ENCODE results near the gene MGP.

MGP gene

GRCh38 chr12:14903386-14904098 lies 17.9 kb upstream of the MGP start:
- no peaks in the 10 kb centered on the region for H3K27me3 ChIP-seq (ENCODE audit: insufficient read depth, low read length)

GRCh38 chr12:14902465-14902864 lies 16.8 kb upstream of the MGP start:
- Histone ChIP-seq H2AFZ (ENCODE audit: low read length, unreplicated experiment) (peak overlapping the region; percentile 40), H3K27ac (ENCODE audit: low read depth, low read length) (no peak overlapping the region), H3K27me3 (ENCODE audit: insufficient read depth, low read length) (no peaks in the 10 kb centered on the region), H3K79me2 (ENCODE audit: control insufficient read depth, insufficient read depth, low read length, unreplicated experiment) (no peaks in the 10 kb centered on the region), H3K4me3 (ENCODE audit: low read depth, low read length) (peak overlapping the region; percentile 30; the same call in 1 of the 2 replicates), H3K4me1 (ENCODE audit: control insufficient read depth, insufficient read depth, low read length, unreplicated experiment) (peaks cover 3% of the 10 kb centered on the region), H3K36me3 (ENCODE audit: insufficient read depth, low read length) (no peaks in the 10 kb centered on the region)

More at GRCh38 chr12:14903386-14904098, 17.9 kb upstream of the MGP start:
- H3K4me3 ChIP-seq (ENCODE audit: low read depth, low read length), result no peak overlapping the region
- H3K79me2 ChIP-seq (ENCODE audit: control insufficient read depth, insufficient read depth, low read length, unreplicated experiment), result no peaks in the 10 kb centered on the region
- no peak overlapping the region for H3K27ac ChIP-seq (ENCODE audit: low read depth, low read length)
- peaks cover 3% of the 10 kb centered on the region for H3K4me1 ChIP-seq (ENCODE audit: control insufficient read depth, insufficient read depth, low read length, unreplicated experiment)
- no peak overlapping the region for H2AFZ ChIP-seq (ENCODE audit: low read length, unreplicated experiment)
- no peaks in the 10 kb centered on the region for H3K36me3 ChIP-seq (ENCODE audit: insufficient read depth, low read length)

- Histone ChIP-seq H3K4me3 (ENCODE audit: low read depth, low read length) (no peak overlapping the region), H3K27ac (ENCODE audit: low read depth, low read length) (no peak overlapping the region), H2AFZ (ENCODE audit: low read length, unreplicated experiment) (no peak overlapping the region), H3K27me3 (ENCODE audit: insufficient read depth, low read length) (no peaks in the 10 kb centered on the region), H3K79me2 (ENCODE audit: control insufficient read depth, insufficient read depth, low read length, unreplicated experiment) (no peaks in the 10 kb centered on the region), H3K4me1 (ENCODE audit: control insufficient read depth, insufficient read depth, low read length, unreplicated experiment) (peaks cover 14% of the 10 kb centered on the region), H3K36me3 (ENCODE audit: insufficient read depth, low read length) (no peaks in the 10 kb centered on the region)
Measured at GRCh38 chr12:14901228-14901562, 15.5 kb upstream of the MGP start.

- H3K4me1 ChIP-seq (ENCODE audit: control insufficient read depth, insufficient read depth, low read length, unreplicated experiment), result peaks cover 15% of the 10 kb centered on the region
- no peak overlapping the region for H2AFZ ChIP-seq (ENCODE audit: low read length, unreplicated experiment)
- no peak overlapping the region for H3K4me3 ChIP-seq (ENCODE audit: low read depth, low read length)
- no peak overlapping the region for H3K27ac ChIP-seq (ENCODE audit: low read depth, low read length)
- no peaks in the 10 kb centered on the region for H3K27me3 ChIP-seq (ENCODE audit: insufficient read depth, low read length)
- no peaks in the 10 kb centered on the region for H3K79me2 ChIP-seq (ENCODE audit: control insufficient read depth, insufficient read depth, low read length, unreplicated experiment)
- H3K36me3 ChIP-seq (ENCODE audit: insufficient read depth, low read length), result no peaks in the 10 kb centered on the region
Measured at GRCh38 chr12:14900521-14901227, 15.0 kb upstream of the MGP start.

- H3K79me2 ChIP-seq (ENCODE audit: control insufficient read depth, insufficient read depth, low read length, unreplicated experiment), result no peaks in the 10 kb centered on the region
- peak overlapping the region; percentile 11; the same call in 1 of the 2 replicates for H3K27ac ChIP-seq (ENCODE audit: low read depth, low read length)
- no peaks in the 10 kb centered on the region for H3K36me3 ChIP-seq (ENCODE audit: insufficient read depth, low read length)
- H2AFZ ChIP-seq (ENCODE audit: low read length, unreplicated experiment), result peak overlapping the region; percentile 60
- H3K27me3 ChIP-seq (ENCODE audit: insufficient read depth, low read length), result no peaks in the 10 kb centered on the region
- peaks cover 11% of the 10 kb centered on the region for H3K4me1 ChIP-seq (ENCODE audit: control insufficient read depth, insufficient read depth, low read length, unreplicated experiment)
- H3K4me3 ChIP-seq (ENCODE audit: low read depth, low read length), result peak overlapping the region; percentile 40
Measured at GRCh38 chr12:14896521-14897169, 11.0 kb upstream of the MGP start.

GRCh38 chr12:14893506-14894250 lies 8.0 kb upstream of the MGP start:
- no peaks in the 10 kb centered on the region for H3K36me3 ChIP-seq (ENCODE audit: insufficient read depth, low read length)
- peak overlapping the region; percentile 31 for H2AFZ ChIP-seq (ENCODE audit: low read length, unreplicated experiment)
- no peak overlapping the region for H3K4me3 ChIP-seq (ENCODE audit: low read depth, low read length)
- peaks cover 11% of the 10 kb centered on the region for H3K4me1 ChIP-seq (ENCODE audit: control insufficient read depth, insufficient read depth, low read length, unreplicated experiment)
- H3K27me3 ChIP-seq (ENCODE audit: insufficient read depth, low read length), result no peaks in the 10 kb centered on the region
- no peaks in the 10 kb centered on the region for H3K79me2 ChIP-seq (ENCODE audit: control insufficient read depth, insufficient read depth, low read length, unreplicated experiment)
- H3K27ac ChIP-seq (ENCODE audit: low read depth, low read length), result no peak overlapping the region

GRCh38 chr12:14892726-14893505 lies 7.3 kb upstream of the MGP start:
- Histone ChIP-seq H2AFZ (ENCODE audit: low read length, unreplicated experiment) (peak overlapping the region; percentile 31), H3K27me3 (ENCODE audit: insufficient read depth, low read length) (no peaks in the 10 kb centered on the region), H3K79me2 (ENCODE audit: control insufficient read depth, insufficient read depth, low read length, unreplicated experiment) (no peaks in the 10 kb centered on the region), H3K36me3 (ENCODE audit: insufficient read depth, low read length) (no peaks in the 10 kb centered on the region), H3K4me3 (ENCODE audit: low read depth, low read length) (no peak overlapping the region), H3K27ac (ENCODE audit: low read depth, low read length) (no peak overlapping the region), H3K4me1 (ENCODE audit: control insufficient read depth, insufficient read depth, low read length, unreplicated experiment) (peaks cover 11% of the 10 kb centered on the region)

GRCh38 chr12:14890701-14891100 lies 5.0 kb upstream of the MGP start:
- Histone ChIP-seq H3K79me2 (ENCODE audit: control insufficient read depth, insufficient read depth, low read length, unreplicated experiment) (no peaks in the 10 kb centered on the region), H3K4me3 (ENCODE audit: low read depth, low read length) (no peak overlapping the region), H3K36me3 (ENCODE audit: insufficient read depth, low read length) (no peaks in the 10 kb centered on the region), H2AFZ (ENCODE audit: low read length, unreplicated experiment) (no peak overlapping the region), H3K4me1 (ENCODE audit: control insufficient read depth, insufficient read depth, low read length, unreplicated experiment) (peaks cover 8% of the 10 kb centered on the region), H3K27ac (ENCODE audit: low read depth, low read length) (no peak overlapping the region), H3K27me3 (ENCODE audit: insufficient read depth, low read length) (no peaks in the 10 kb centered on the region)

- Histone ChIP-seq H2AFZ (ENCODE audit: low read length, unreplicated experiment) (peak overlapping the region; percentile 34), H3K27ac (ENCODE audit: low read depth, low read length) (no peak overlapping the region), H3K4me3 (ENCODE audit: low read depth, low read length) (peak overlapping the region; percentile 50), H3K79me2 (ENCODE audit: control insufficient read depth, insufficient read depth, low read length, unreplicated experiment) (no peaks in the 10 kb centered on the region), H3K4me1 (ENCODE audit: control insufficient read depth, insufficient read depth, low read length, unreplicated experiment) (peaks cover 12% of the 10 kb centered on the region), H3K27me3 (ENCODE audit: insufficient read depth, low read length) (no peaks in the 10 kb centered on the region), H3K36me3 (ENCODE audit: insufficient read depth, low read length) (no peaks in the 10 kb centered on the region)
Measured at GRCh38 chr12:14886271-14886670, 617 bp upstream of the MGP start.

GRCh38 chr12:14884458-14884878 lies 1.2 kb downstream of the MGP start:
- Histone ChIP-seq H3K36me3 (ENCODE audit: insufficient read depth, low read length) (no peaks in the 10 kb centered on the region), H3K4me3 (ENCODE audit: low read depth, low read length) (peak overlapping the region; percentile 58), H3K4me1 (ENCODE audit: control insufficient read depth, insufficient read depth, low read length, unreplicated experiment) (peaks cover 12% of the 10 kb centered on the region), H3K27ac (ENCODE audit: low read depth, low read length) (peak overlapping the region; percentile 23; the same call in 1 of the 2 replicates), H3K27me3 (ENCODE audit: insufficient read depth, low read length) (no peaks in the 10 kb centered on the region), H2AFZ (ENCODE audit: low read length, unreplicated experiment) (no peak overlapping the region), H3K79me2 (ENCODE audit: control insufficient read depth, insufficient read depth, low read length, unreplicated experiment) (no peaks in the 10 kb centered on the region)
